ENCODE results near the gene TMEM256. TPM values are rescaled to one million over a fixed set of nuclear protein-coding genes. Genes with fewer than 3 reads are reported as not detected.

Gene TMEM256
- total and polyA plus RNA-seq, 2 donors from 2014 or later, result 55.8 to 389 TPM

- H3K9me3 ChIP-seq (ENCODE audit: control insufficient read depth in 2 of 3, insufficient read depth in 1 of 3, low read length in 3 of 3), result no peaks in the 10 kb centered on the region
- H3K4me1 ChIP-seq (ENCODE audit: control insufficient read depth in 2 of 3, insufficient read depth in 2 of 3, low read depth in 1 of 3, low read length in 3 of 3), result peaks cover 0 to 8% (median 0%) of the 10 kb centered on the region in 3 donors
- no peaks in the 10 kb centered on the region for H3K27me3 ChIP-seq (ENCODE audit: control insufficient read depth, insufficient read depth, low read length)
- TF ChIP-seq, protein P1, sequence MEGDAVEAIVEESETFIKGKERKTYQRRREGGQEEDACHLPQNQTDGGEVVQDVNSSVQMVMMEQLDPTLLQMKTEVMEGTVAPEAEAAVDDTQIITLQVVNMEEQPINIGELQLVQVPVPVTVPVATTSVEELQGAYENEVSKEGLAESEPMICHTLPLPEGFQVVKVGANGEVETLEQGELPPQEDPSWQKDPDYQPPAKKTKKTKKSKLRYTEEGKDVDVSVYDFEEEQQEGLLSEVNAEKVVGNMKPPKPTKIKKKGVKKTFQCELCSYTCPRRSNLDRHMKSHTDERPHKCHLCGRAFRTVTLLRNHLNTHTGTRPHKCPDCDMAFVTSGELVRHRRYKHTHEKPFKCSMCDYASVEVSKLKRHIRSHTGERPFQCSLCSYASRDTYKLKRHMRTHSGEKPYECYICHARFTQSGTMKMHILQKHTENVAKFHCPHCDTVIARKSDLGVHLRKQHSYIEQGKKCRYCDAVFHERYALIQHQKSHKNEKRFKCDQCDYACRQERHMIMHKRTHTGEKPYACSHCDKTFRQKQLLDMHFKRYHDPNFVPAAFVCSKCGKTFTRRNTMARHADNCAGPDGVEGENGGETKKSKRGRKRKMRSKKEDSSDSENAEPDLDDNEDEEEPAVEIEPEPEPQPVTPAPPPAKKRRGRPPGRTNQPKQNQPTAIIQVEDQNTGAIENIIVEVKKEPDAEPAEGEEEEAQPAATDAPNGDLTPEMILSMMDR (IDR thresholded peaks at IDR 0.05; ENCODE audit: borderline replicate concordance, extremely low read depth, insufficient read depth), result no peak
- DNase-seq, result peak in 3 of 5 donors; percentile 37 to 78 (median 68)
- intact Hi-C loops (cut with DNase I), result no loop called here
- peaks cover 3 to 4% (median 3%) of the 10 kb centered on the region in 3 donors for H3K36me3 ChIP-seq (ENCODE audit: control insufficient read depth in 2 of 3, insufficient read depth in 3 of 3, low read length in 3 of 3)
- H3K27ac ChIP-seq (ENCODE audit: low read depth in 2 of 2, low read length in 2 of 2), result no peak overlapping the region
- H3K9ac ChIP-seq (ENCODE audit: low read length in 3 of 3), result no peak overlapping the region
- H3K4me3 ChIP-seq (ENCODE audit: low read length in 3 of 3), result peak overlapping the region in 1 of 3 donors; percentile 82
- FAIRE-seq, result no peak
Measured at GRCh38 chr17:7392696-7393612, 10.9 kb downstream of the TMEM256 start.

DNA sequence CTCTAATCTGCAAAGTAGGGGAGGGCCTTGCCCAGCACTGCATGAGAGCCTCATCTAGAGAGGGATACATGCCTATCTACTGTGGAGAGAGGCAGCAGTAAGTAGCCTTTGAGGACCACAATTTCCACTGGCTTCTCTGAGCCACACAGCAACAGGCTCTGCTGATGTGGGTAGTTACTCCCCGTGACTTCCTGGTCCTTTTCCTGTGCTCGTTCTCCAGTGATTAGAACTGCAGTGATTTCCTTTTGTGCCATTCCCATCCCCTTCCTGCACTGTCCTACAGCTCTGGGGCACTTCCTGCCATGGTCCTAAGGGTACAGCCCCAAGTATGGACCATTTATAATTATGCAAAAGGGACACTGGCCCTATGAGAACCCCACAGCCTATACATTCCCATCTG lies 12.6 kb downstream of the TMEM256 start:
- no peak for FAIRE-seq

GRCh38 chr17:7389924-7390910 lies 13.7 kb downstream of the TMEM256 start:
- TF ChIP-seq, protein P1 (IDR thresholded peaks at IDR 0.05; ENCODE audit: borderline replicate concordance, extremely low read depth, insufficient read depth), result no peak
- intact Hi-C loops (cut with DNase I), result no loop called here
- peaks cover 3 to 4% (median 3%) of the 10 kb centered on the region in 3 donors for H3K36me3 ChIP-seq (ENCODE audit: control insufficient read depth in 2 of 3, insufficient read depth in 3 of 3, low read length in 3 of 3)

More for the DNA sequence above, 12.6 kb downstream of the TMEM256 start:
- no peak for DNase-seq
- Histone ChIP-seq H3K27ac (ENCODE audit: low read depth in 2 of 2, low read length in 2 of 2) (no peak overlapping the region), H3K27me3 (ENCODE audit: control insufficient read depth, insufficient read depth, low read length) (no peaks in the 10 kb centered on the region), H3K9ac (ENCODE audit: low read length in 3 of 3) (no peak overlapping the region), H3K4me1 (ENCODE audit: control insufficient read depth in 2 of 3, insufficient read depth in 2 of 3, low read depth in 1 of 3, low read length in 3 of 3) (peaks cover 0 to 8% (median 0%) of the 10 kb centered on the region in 3 donors), H3K4me3 (ENCODE audit: low read length in 3 of 3) (no peak overlapping the region), H3K36me3 (ENCODE audit: control insufficient read depth in 2 of 3, insufficient read depth in 3 of 3, low read length in 3 of 3) (peaks cover 3 to 4% (median 3%) of the 10 kb centered on the region in 3 donors), H3K9me3 (ENCODE audit: control insufficient read depth in 2 of 3, insufficient read depth in 1 of 3, low read length in 3 of 3) (no peaks in the 10 kb centered on the region)
- TF ChIP-seq, protein P1 (IDR thresholded peaks at IDR 0.05; ENCODE audit: borderline replicate concordance, extremely low read depth, insufficient read depth), result no peak
- intact Hi-C loops (cut with DNase I), result no loop called here

More at GRCh38 chr17:7389924-7390910, 13.7 kb downstream of the TMEM256 start:
- no peaks in the 10 kb centered on the region for H3K9me3 ChIP-seq (ENCODE audit: control insufficient read depth in 2 of 3, insufficient read depth in 1 of 3, low read length in 3 of 3)
- no peaks in the 10 kb centered on the region for H3K27me3 ChIP-seq (ENCODE audit: control insufficient read depth, insufficient read depth, low read length)
- FAIRE-seq, result no peak
- no peak overlapping the region for H3K9ac ChIP-seq (ENCODE audit: low read length in 3 of 3)
- DNase-seq, result peak in 1 of 5 donors; percentile 55
- no peak overlapping the region for H3K27ac ChIP-seq (ENCODE audit: low read depth in 2 of 2, low read length in 2 of 2)
- H3K4me3 ChIP-seq (ENCODE audit: low read length in 3 of 3), result no peak overlapping the region
- H3K4me1 ChIP-seq (ENCODE audit: control insufficient read depth in 2 of 3, insufficient read depth in 2 of 3, low read depth in 1 of 3, low read length in 3 of 3), result peaks cover 0 to 8% (median 0%) of the 10 kb centered on the region in 3 donors

All from kidney (tissue), 14 donors.